ENCODE measurements around the gene KCNN4. TPM values are rescaled to one million over a fixed set of nuclear protein-coding genes. Genes with fewer than 3 reads are reported as not detected.
"Not testable (repeated sequence)": the region's sequence is repeated elsewhere in the genome, so short reads cannot be mapped to it uniquely, and the experiment has no call there.

The KCNN4 gene
- total RNA-seq, 1 donor from 2014 or later = 0.27 TPM

DNA sequence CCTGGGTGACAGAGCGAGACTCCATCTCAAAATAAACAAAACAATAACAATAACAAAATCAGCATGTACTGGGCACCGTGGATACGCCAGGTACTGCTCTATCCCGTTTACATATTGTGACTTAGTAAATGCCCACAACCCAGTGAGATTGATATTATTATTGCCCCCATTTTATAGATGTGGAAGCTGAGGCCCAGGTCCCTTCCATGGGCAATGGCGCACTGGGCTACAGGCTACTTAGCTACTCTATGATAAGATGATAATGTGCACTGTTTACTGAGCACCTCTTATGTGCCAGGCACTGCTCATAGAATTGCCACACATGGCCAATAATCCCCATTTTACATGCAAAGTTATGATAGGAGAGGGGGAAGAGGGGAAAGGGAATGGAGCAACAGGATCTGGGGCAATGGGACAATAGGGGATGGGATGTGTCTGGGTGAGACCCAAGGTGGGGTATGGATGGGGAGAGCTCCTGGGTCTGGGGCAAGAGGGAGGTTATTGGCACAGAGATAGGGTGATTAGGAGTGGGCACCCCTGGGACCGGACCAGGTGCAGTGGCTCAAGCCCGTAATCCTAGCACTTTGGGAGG lies 5.4 kb downstream of the KCNN4 start:
- DNase-seq (ENCODE audit: low read depth) = no peak

DNA sequence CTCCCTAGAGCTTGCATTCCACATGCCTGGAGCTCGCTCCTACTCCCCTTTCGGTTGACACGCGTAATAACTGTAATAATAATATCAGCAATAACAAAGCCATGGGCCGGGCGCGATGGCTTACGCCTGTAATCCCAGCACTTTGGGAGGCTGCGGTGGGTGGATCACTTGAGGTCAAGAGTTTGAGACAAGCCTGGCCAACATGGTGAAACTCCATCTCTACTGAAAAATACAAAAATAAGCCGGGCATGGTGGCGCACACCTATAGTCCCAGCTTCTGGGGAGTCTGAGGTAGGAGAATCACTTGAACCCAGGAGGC lies 5.9 kb downstream of the KCNN4 start:
- DNase-seq (ENCODE audit: low read depth) = not testable (repeated sequence)

DNA sequence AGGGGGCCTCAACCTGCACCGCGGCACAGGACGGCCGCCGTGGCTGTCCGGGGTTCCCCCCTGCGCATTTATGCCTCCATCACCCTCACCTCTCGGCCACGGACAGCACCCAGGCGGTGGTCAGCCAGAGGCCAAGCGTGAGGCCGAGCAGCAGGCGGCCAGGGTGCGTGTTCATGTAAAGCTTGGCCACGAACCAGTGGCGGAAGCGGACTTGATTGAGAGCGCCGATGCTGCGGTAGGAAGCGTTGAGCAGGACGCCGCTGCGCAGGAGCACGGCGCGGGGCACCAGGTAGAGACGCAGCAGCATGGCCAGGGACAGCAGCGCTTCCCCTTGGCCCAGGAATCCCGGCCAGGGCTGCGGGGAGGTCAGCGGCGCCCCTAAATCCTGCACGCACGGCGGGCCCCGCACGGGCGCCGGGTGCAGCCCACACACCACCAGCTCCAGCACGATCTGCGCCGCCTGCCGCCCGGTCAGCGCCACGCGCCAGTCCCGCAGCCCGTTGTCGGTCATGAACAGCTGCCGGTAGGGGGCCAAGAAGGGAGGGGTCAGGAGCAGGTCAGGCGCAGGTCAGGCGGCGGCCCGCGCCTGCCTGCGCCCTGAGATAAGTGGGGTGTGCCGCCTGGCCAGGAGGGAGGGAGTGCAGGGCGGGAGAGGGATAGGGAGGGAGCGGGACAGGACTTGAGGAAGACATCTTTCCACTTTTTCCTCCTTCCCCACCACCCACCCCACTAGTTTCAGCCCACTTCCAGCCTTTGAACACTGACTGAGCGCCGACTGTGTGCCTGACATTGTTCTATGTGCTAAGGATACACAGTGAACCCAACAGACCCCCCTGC lies 6.5 kb downstream of the KCNN4 start:
- peak; percentile 57 for DNase-seq (ENCODE audit: low read depth)

DNA sequence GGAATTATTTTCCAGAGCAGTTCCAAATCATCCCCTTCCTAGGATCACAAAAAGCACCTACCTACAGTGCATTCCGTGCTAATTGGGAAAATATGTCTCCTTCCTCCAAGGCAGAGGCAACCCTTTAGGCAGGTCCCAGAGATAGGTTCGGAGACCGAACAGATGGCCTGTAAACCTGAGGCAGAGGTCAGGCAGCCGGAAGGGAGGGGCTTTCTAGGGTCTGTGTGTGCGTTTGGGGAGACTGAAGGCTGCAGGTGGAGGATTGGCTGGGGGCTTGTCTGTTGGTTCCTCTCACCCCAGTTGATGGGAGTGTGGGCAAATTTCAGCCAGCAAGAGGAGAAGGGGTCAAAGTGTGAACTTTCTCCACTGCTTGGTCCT lies 7.1 kb downstream of the KCNN4 start:
- no peak for DNase-seq (ENCODE audit: low read depth)

DNA sequence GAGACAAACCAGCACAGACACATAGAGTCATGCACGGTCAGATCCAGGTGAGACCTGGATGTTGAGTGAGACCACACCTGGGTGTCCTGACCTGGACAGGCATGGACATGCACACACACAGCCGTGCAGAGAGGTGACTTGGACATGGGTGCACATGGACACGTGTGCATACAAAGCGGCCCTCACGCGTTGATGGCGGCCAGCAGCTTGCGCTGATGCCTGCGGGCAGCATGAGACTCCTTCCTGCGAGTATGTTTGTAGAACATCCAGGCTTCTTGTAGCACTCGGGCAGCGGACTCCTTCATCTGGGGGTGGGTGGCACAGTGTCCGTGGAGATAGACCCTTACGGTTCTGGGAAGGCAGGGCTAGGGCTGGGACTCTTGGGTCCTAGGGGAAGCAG lies 11.5 kb downstream of the KCNN4 start:
- no peak for DNase-seq (ENCODE audit: low read depth)

DNA sequence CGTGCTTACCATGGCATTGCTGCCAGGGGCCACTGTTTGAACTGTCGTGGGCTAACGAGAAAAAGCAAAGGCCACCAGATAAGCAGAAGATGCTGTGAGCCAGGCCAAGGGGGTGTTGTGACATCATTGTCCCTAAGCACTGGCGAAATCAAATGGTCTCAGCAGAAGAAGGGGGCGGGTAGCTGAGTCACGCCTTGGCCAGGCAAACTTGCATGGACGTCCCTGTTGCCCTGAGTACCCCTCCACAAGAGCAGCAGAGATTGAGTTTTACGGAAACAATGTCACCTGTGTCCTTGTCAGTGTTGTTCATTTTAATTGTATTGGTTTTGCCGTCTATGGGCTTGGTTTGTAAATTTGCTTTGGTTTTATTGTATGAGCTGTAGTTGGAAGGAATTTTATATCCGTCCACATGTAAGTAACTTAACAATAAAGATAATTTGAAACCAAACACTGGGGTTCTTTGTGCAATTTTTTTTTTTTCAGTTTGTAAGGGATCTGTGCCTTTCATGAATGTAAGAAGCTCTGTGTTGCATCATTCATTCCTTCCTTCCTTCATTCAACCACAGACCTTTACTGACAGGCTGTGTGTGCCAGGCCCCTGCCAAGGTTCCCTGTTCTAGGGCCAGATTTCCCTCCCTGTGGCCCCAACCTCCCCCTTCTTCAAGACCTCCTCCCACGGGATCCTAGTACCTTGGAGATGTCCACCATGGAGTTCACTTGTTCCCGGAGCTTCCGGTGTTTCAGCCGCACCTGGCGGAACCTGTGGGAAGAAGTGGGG lies 12.3 kb downstream of the KCNN4 start:
- DNase-seq (ENCODE audit: low read depth) = no peak

DNA sequence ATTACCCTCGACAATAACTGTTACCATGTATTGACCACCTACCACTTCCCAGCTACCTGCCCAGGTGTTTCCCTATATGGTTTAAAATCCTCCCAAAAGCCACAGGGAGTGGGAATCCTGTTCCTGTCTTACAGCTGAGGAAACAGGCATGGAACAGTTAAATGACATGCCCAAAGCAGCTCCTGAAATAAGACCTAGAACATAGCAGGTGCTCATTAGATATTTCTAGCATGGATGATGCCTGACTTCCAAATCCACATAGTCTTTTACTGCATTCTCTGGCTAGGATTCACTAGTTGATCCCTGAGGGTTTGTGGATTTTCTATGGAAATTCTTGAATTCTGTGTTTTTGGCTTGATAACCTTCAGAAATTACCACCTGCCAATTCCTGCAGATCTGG lies 13.0 kb downstream of the KCNN4 start:
- no peak for DNase-seq (ENCODE audit: low read depth)

DNA sequence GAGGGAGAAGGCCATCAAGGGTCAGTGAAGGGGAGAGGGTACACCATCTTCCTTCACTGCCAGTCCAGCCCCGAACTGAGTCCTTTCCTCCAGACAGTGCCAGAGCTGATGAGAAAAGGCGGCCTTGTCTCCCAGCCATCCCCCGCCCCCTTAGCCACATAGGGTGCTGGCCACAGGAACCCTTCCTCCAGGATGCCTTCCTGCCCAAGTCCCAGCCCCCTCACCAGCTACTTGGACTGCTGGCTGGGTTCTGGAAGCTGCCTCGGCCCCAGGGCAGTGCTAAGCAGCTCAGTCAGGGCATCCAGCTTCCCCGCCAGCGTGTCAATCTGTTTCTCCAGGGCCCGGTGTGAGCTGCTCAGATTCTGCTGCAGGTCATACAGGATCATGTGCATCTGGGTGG lies 13.5 kb downstream of the KCNN4 start:
- no peak for DNase-seq (ENCODE audit: low read depth)

DNA sequence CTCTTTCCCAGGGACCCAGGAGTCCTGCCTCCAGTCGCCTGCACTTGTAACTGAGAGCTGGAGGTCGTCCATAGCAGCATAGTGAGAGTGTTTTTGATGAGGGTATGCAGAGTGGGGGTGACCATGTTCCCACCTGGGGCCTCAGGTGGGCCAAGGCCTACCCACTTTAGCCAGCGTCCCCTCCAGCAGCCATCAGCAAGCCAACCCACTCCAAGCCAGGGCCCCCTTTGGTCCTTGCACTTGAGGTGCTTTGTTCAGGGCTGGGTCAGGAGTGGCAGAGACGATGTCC lies 14.1 kb downstream of the KCNN4 start:
- DNase-seq (ENCODE audit: low read depth) = no peak

DNA sequence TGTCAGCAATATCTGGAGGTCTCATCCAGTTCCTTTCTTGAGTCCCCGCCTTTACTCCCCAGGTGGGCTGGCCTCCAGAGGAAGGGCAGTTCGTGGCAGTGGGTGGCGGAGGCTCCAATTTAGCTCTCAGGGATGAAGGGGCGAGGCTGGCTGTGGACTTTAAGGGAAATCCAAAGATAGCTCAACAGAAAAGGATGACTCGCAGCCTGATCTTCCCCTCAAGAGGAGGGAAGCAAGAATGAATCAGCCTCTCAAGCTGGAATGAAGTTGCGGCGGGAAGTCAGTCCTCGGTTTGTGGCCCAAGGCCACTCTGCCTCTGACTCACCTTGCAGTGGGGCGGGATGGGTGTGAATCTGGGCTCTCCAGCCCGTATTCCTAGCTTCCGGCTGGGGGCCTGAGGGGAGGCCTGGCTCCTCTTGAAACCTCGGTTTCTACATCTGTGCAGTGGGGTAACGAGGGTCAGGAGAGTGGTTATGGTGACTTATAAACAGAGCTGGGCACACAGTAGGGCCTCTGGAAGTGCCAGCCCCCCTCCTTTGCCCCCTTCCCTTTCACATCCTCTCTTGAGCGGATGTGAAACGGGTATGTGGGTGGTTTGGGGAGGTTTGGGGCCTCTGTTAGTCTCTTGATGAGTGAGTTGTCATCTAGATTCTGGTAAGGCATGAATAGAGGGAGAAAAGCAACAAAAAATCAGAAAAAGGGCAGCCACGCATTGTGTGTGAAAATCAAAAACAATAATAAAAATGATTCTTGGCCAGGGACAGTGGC lies 15.5 kb downstream of the KCNN4 start:
- peak; percentile 95 for DNase-seq (ENCODE audit: low read depth)

DNA sequence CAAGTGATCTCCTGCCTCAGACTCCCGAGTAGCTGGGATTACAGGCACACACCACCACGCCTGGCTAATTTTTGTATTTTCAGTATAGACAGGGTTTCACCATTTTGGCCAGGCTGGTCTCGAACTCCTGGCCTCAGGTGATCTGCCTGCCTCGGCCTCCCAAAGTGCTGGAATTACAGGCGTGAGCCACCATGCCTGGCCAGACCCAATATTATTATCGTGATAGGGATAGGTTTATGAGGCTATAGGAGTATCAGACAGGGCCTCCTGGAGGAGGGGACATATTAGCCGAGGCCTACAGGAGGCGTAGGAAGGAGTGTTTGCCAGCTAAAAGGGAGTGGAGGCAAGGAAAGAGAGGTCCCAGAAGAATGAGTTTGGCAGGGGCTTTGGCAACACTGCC lies 16.1 kb downstream of the KCNN4 start:
- DNase-seq (ENCODE audit: low read depth) = not testable (repeated sequence)

DNA sequence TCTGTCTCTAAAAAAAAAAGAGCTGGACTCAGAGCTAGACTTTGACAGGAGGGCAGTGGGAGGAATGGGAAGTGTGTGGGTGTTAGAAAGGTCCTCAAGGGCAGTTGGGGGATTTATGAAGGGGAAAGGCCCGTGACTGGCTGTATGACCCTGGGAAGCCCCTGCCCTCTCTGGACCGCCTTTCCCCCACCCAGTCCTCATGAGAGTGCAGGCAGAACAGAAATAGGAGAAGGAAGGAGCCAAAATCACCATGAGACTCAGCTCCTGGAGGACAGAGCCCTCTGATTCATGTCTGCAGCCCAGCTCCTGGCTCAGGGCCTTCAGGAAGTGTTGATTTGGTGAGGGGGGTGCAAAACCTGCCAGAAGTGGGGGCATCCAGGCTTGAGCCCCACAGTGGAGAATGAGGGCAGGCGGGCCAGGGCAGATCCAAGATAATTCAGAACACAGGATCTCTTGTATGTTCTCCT lies 17.3 kb downstream of the KCNN4 start:
- no peak for DNase-seq (ENCODE audit: low read depth)

DNA sequence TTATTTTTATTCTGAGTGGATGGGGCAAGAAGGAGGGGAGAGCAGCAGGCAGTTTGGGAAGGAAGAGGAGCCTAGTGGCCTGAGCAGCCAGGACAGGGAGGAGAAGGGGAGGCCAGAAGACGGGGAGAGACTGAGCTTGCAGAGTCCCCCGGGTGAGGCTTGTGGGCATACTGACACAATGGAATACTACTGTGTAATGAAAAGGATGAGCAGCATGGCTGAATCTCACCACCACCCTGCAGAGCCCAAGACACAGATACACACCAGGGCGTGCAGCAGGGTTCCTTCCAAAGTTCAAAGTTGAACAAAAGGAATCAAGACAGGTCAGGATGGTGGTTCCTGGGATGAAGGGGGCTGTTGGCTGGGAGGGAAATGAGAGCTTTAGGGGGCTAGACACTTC lies 18.0 kb downstream of the KCNN4 start:
- DNase-seq (ENCODE audit: low read depth) = no peak

DNA sequence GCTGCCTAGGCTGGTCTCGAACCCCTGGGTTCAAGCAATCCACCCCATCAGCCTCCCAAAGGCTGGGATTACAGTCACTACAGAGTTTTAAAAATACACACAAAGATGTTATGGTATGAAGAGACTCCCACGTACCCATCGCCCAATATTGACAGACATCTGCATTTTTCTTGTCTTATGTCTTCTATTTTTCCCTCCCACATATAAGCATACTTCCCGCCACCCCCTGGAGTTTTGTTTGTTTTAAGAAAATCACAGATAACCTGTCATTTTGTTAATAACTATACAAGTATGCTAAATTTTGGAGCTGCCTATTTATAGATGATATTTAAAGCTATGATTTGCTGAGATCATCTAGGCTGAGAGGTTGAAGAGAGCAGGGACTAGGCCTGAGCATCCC lies 19.8 kb downstream of the KCNN4 start:
- DNase-seq (ENCODE audit: low read depth) = no peak

DNA sequence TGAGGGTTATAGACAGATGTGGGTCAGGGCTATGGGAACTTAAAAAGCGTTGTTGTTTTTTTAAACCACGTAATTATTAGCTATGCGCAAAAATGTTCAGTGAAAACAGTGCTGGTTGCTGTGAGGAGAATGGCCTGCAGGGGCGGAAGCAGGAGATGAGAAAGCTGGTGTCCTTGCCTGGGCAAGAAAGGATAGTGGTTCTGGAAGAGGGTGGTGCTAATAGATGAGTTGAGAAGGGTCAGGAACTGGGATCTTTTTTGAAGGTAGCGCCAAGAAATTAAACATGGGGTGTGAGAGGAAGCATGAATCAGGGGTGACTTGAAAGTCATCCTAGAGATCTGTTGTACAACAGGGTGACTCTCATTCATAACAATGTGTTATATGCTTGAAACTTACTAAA lies 21.3 kb downstream of the KCNN4 start:
- DNase-seq (ENCODE audit: low read depth) = peak; percentile 43

DNA sequence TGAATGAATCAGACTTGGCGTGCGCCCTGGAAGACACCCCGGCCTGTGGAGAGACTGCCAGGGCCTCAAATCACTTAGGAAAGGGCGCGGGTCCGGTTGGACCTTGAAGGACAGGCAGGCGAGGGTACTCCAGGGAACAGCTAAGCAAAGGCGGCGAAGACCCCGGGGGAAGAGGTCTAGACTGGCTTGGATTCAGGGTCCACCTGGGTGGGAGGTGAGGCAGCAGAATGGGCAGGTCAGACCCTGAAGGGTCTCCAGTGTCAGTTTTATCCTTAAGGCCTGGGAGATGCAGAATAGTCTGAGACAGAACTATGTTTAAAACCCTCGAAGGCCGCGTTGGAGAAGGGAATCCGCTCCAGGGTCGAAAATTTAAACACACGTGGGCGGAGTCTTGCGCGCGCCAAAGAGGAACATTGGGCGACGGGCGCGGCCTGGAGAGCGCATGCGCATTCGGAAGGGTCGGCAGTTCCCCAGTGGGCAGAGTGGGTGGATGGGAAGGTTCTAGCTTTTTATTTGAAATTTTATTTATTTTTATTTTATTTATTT lies 25.4 kb downstream of the KCNN4 start:
- DNase-seq (ENCODE audit: low read depth) = peak; percentile 64

DNA sequence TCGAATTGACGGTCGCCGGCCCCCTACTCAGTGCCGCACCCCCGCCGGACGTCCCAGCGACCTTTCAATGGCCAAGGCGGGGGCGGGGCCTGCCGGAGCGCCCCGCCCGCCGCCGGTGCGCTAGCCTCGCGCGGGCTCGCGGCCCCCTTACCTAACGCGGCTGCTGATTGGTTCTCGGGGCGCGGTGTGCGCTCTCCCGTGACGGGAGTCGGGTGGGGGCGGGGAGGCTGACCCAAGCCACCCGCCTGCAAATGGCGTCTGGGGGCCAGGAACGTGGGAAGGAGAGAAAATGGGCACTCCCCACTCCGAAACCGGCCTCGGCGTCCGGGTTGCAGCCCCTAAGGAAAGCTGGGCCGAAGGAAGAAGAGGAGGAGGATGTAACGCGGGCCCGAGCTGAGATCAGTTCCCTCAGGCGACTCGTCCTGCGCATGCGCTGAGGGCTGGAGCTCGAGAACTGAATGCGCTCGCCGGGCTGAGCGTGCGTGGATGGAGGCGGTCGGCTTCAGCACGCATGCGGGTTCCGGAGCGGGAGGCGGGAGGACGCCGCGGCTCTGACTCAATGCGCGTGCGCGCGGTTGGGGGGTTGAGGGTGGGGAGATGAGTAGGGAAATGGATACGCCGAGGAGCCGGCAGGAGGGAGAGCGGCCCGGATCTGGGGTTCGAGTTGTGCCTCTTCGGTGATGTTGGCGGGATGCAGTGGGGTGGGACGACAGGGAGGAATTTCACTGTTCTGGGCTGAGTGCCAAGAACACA lies 26.1 kb downstream of the KCNN4 start, which contains the start of gene SMG9:
TSS of gene SMG9 (minus strand) at position 460 of the 753 bp plus-strand sequence. CDS start 4,221 bp downstream, outside the sequence.
- DNase-seq (ENCODE audit: low read depth) = peak; percentile 99

DNA sequence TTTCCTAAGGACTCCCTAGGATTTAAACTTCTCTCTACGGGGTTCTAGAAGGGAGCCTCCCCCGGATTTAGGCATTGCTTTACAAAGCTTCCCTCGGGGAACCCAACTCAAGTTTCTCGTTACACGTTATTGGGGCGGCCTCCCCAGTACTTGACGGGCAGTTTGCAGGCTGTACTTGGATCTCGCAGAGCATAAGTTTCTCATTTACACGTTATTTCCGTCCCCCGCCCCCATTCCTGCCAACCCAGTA lies 26.6 kb downstream of the KCNN4 start:
- DNase-seq (ENCODE audit: low read depth) = peak; percentile 22

DNA sequence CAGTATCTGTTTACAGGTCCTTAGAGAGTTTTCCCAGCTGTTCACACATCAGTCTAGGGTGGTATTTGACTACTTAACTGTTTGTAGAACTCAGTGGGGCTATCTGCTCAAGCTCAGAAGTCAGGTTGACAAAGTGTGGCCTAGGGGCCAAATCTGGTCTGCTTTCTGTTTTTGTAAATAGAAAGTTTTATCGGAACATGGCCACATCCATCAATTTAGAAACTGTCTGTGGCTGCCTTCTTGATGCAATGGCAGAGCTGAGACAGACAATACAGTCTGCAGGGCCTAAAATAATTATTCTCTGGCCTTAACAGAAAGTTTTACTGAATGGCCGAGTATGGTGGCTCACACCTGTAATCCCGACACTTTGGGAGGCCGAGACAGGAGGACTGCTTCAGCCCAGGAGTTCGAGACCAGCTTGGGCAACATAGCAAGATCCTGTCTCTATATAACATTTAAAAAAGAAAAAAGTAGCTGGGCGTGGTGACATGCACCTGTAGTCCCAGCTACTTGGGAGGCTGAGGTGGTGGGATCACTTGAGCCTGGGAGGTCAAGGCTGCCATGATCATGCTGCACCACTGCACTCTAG lies 28.4 kb downstream of the KCNN4 start:
- no peak for DNase-seq (ENCODE audit: low read depth)

DNA sequence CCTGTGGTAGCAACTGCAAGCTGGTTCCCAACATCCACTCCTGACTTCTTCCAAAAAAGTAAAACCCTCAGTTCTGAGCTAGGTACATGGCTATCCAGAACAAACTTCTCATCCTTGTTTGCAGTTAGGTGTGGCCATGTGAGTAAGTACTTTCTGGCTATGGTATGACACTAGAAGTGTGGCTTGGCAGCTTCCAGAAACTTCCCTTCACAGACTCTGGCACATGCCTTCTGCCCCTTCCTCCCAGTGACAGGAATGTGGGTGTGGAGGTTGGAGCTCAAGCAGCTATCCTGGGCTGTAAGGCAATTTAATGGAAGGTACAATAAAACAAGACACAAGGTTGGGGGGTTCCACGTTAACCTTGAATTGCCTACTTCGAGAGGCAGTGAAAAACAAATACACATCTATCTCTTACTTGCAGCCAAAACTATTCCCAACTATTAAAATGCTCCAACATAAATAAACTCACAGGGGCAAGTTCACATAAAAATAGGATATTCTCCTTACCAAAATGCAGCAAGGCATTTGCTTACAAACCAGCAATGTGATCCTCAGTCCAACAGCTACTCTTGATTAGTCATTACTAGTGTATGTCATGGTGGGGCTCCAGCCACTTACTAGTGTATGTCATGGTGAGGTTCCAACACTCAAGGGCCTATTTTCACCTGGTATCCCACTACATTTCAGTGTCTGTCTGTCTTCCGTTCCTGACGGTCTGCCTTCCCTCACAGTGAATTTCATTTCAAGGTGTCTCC lies 29.1 kb downstream of the KCNN4 start:
- DNase-seq (ENCODE audit: low read depth) = peak; percentile 56
